Measurements from ENCODE around the gene PTPRU.

PTPRU gene

DNA sequence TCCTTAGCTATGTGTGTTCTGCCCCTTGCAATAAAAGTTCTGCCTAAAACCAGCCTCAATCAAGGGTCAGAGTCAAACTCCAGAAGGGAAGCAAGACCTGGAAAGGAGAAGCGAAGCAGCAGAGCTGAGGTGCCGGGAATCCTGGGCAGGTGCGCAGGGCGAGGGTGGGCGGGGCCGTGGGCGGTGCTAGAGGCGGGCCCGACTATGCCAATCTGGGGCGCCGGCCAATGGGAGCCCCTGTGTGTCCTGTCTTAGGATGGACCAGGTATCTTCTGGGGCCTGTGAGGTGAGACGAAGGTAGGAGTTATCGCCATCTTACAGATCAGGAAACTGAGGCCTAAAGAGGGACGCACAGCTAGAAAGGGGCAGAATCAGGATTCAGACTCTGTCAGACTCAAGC, 120.3 kb downstream of the PTPRU start:
- TF ChIP-seq CTCF (IDR thresholded peaks at IDR 0.05) = no peak
- Histone ChIP-seq H3K9me3 (no peaks in the 10 kb centered on the region), H3K27ac (no peak overlapping the region), H3K4me1 (ENCODE audit: control insufficient read depth in 1 of 2, insufficient read depth in 1 of 2, low read depth in 1 of 2, low read length in 1 of 2) (no peaks in the 10 kb centered on the region), H3K36me3 (no peaks in the 10 kb centered on the region), H3K4me3 (ENCODE audit: low read depth in 1 of 2, low read length in 1 of 2) (no peak overlapping the region), H3K27me3 (peaks cover 29% of the 10 kb centered on the region)

GRCh38 chr1:29357452-29357851, 121.1 kb downstream of the PTPRU start:
- TF ChIP-seq CTCF (IDR thresholded peaks at IDR 0.05) = no peak
- no peak overlapping the region for H3K27ac ChIP-seq
- H3K4me1 ChIP-seq (ENCODE audit: control insufficient read depth in 1 of 2, insufficient read depth in 1 of 2, low read depth in 1 of 2, low read length in 1 of 2) = no peaks in the 10 kb centered on the region
- H3K9me3 ChIP-seq = no peaks in the 10 kb centered on the region
- H3K36me3 ChIP-seq = no peaks in the 10 kb centered on the region
- H3K27me3 ChIP-seq = peaks cover 21% of the 10 kb centered on the region
- no peak overlapping the region for H3K4me3 ChIP-seq (ENCODE audit: low read depth in 1 of 2, low read length in 1 of 2)

- Histone ChIP-seq H3K4me1 (ENCODE audit: control insufficient read depth in 1 of 2, insufficient read depth in 1 of 2, low read depth in 1 of 2, low read length in 1 of 2) (no peaks in the 10 kb centered on the region), H3K36me3 (no peaks in the 10 kb centered on the region), H3K27me3 (peaks cover 19% of the 10 kb centered on the region), H3K9me3 (no peaks in the 10 kb centered on the region), H3K27ac (no peak overlapping the region), H3K4me3 (ENCODE audit: low read depth in 1 of 2, low read length in 1 of 2) (no peak overlapping the region)
- no peak for TF ChIP-seq CTCF (IDR thresholded peaks at IDR 0.05)
Measured at GRCh38 chr1:29358183-29358582, 121.9 kb downstream of the PTPRU start.

DNA sequence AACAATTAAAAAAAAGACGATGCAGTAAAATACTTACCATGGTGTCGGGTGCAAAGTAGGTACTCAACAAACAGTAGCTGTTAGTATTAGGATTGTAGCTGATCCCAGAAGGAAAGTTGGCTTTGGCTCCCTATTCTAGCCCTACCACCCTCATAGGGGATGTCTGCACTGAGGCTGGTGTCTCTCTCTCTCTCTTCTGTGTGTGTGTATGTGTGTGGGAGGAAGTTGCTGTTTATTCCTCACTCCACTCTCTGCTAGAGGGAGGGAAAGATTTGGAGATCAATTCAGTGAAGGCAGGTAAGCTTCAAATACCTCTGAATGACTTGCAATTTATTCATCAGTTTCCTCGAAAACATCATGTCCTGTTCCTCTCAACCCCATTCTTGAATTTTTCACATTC, 124.4 kb downstream of the PTPRU start:
- peaks cover 19% of the 10 kb centered on the region for H3K27me3 ChIP-seq
- TF ChIP-seq CTCF (IDR thresholded peaks at IDR 0.05) = no peak
- H3K27ac ChIP-seq = no peak overlapping the region
- H3K9me3 ChIP-seq = no peaks in the 10 kb centered on the region
- no peak overlapping the region for H3K4me3 ChIP-seq (ENCODE audit: low read depth in 1 of 2, low read length in 1 of 2)
- no peaks in the 10 kb centered on the region for H3K36me3 ChIP-seq
- no peaks in the 10 kb centered on the region for H3K4me1 ChIP-seq (ENCODE audit: control insufficient read depth in 1 of 2, insufficient read depth in 1 of 2, low read depth in 1 of 2, low read length in 1 of 2)

- Histone ChIP-seq H3K36me3 (no peaks in the 10 kb centered on the region), H3K4me1 (ENCODE audit: control insufficient read depth in 1 of 2, insufficient read depth in 1 of 2, low read depth in 1 of 2, low read length in 1 of 2) (no peaks in the 10 kb centered on the region), H3K27ac (no peak overlapping the region), H3K4me3 (ENCODE audit: low read depth in 1 of 2, low read length in 1 of 2) (no peak overlapping the region), H3K27me3 (peaks cover 19% of the 10 kb centered on the region), H3K9me3 (no peaks in the 10 kb centered on the region)
- no peak for TF ChIP-seq CTCF (IDR thresholded peaks at IDR 0.05)
Measured at GRCh38 chr1:29361686-29362085, 125.4 kb downstream of the PTPRU start.

DNA sequence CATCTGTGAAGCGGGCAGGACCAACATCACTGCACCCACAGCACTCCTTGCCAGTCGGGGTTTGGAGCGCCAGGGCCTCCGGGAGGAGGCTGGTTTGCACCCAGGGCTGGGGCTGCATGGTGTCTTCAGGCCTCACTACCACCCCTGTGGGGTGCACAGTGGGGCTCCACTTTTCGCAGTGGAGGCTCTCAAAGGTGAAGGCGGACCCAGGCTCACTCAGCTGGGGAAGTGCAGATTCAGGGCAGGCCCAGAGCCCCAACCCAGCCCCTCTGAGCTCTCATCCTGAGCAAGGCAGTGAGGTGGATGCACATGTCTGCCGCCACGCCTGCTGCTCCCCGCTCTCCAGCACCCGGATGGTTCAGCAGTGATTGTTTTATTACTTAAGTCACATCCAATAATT, 125.8 kb downstream of the PTPRU start:
- Histone ChIP-seq H3K9me3 (no peaks in the 10 kb centered on the region), H3K36me3 (no peaks in the 10 kb centered on the region), H3K4me3 (ENCODE audit: low read depth in 1 of 2, low read length in 1 of 2) (no peak overlapping the region), H3K27ac (no peak overlapping the region), H3K27me3 (peaks cover 19% of the 10 kb centered on the region), H3K4me1 (ENCODE audit: control insufficient read depth in 1 of 2, insufficient read depth in 1 of 2, low read depth in 1 of 2, low read length in 1 of 2) (no peaks in the 10 kb centered on the region)
- no peak for TF ChIP-seq CTCF (IDR thresholded peaks at IDR 0.05)
